Stromal cell of bone marrow (primary cell): ENCODE data around the gene COL6A2.
"Not testable (repeated sequence)": the region's sequence is repeated elsewhere in the genome, so short reads cannot be mapped to it uniquely, and the experiment has no call there.

Experiments used
- DNase-seq: peaks from one replicate; pipeline ENCODE4 v3.0.0-alpha.2; 2012; ENCODE audit warnings: low read depth

The COL6A2 gene

DNA sequence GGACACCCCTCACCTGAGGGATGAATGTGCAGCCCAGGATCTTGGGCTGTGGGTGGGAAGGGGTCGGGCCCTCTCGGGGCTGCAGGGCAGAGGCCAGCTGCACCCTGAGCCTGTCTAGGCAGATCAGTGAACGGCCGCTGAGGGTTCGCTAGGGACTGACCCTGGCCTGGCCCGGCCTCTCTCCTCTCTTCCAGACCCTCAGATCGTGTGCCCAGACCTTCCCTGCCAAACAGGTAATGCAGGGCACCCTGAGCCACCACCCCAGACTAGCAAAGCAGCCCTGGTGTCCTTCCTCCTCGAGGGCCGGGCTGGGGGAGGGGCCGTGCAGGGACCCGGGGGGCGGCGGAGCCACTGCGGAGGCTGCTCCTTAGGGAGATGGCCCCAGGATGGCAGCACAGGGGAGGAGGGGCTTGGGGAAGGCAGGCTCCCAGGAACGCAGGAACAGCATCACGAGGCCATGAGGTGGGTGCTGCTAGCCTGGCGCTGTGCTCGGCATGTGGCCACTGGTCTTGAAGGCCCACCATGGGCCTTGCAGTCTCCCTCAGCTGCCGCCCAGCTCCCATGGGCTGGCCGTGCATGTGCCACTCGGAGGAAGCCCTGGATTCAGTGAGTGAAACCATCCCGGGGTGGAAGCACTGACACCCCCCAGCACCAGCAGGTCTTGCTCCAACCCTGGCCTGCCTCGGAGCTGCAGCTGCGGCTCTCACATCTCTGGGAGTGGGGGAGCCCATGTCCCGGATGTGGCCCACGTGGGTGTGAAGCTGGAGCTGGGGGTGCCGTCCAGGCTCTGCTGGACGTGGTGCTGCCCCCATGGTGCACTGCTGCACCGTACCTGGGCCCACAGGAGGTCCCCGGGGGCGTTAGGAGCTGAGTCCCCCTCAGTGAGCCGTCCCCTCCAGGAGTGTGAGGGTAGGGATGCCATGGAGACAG, 28.7 kb downstream of the COL6A2 start:
- no peak for DNase-seq

DNA sequence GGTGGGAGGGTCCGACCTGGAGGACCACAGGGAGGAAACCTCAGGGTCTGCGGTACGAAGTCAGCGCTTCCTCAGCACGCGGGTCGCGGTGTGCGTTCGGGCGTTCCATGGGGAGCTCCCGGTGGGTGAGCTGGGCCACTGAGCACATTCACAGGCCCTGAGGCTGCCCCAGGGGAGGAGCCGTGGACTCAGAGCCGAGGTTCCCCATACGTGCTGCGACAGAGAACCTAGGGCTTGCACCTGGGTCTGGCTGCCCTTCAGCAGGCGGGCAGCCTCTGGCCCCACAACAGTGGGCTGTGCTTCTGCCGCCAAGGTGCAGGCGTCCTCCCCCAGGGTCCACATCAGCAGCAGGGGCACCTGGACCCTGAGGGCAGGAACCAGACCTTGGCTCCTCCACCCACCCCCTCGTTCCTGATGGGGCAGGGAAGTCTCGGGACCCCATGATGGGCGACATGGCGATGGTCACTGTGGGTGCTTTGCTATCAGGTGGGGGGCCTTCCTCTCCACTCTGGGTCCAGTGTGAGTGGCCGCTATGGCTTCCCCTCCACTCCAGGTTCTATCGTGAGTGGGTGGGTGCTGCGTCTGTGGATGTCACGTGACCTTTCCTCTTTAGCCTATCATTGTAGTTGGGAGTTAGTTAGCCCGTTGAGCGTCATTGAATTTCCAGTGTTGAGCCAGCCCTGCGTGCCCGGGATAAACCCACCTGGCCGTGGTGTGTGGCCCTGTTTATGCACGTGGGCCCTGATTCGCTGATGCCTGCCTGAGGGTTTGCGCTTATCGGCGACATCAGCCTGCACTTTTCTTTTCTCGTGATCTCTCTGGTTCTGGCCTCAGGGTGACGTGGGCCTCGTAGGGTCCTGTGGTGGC, 29.6 kb downstream of the COL6A2 start:
- no peak for DNase-seq

GRCh38 chr21:46128106-46128932, 30.4 kb downstream of the COL6A2 start:
- no peak for DNase-seq

- no peak for DNase-seq
Observed at GRCh38 chr21:46128933-46129571, 31.1 kb downstream of the COL6A2 start.

DNA sequence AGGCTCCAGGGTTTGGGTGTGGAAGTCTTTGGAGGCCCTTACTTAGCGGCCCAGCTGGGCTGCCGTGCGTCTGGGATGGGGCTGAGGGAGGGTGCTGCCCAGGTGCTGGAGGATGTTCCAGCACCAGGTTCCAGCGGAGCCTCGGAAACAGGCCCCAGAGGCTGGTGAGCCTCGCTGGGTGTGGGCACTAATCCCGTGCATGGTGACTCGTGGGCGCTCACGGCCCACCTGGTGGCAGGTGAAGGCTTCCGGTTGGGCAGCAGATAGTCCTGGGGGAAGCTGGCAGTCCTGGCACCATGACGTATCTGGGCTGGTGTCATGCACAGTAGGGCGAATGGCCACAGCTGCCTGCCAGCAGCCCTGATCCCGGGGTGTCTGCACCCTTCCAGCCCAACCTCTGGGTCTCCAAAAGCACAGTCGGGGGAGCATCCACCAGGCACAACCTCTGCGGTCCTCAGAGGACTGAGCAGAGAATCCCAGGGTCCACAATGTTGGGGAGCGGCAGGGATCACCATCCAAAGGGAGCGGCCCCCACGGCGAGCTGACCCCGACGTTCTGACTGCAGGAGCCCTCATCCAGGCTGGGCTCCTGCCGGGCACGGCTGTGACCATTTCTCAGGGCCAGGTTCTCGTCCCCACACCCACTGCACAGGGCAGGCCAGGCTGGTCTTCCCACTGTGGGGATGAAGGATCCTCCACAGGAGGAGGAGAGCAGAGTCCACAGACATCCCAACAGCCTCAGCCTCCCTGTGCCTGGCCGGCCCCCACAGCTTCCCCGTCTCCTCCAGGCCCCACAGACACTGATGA, 32.1 kb downstream of the COL6A2 start:
- DNase-seq = no peak

- DNase-seq = no peak
Observed at GRCh38 chr21:46130831-46131587, 33.1 kb downstream of the COL6A2 start.

DNA sequence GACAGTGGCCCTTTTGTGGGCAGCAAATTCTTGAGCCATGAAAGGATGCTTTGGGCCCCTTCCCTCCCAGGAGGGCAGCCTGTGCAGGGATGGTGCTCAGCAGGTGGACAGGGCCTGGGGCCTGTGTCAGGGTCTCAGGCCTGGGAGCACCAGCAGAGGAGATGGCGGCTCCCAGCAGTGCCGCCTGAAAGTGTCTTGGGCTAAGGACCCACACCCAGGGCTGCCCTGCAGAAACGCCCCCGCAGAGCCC, 33.6 kb downstream of the COL6A2 start:
- no peak for DNase-seq

GRCh38 chr21:46131838-46132651, 34.1 kb downstream of the COL6A2 start:
- DNase-seq = no peak

- DNase-seq = no peak
Observed at GRCh38 chr21:46135782-46136395, 38.0 kb downstream of the COL6A2 start.

- no peak for DNase-seq
Observed at GRCh38 chr21:46136739-46137349, 38.9 kb downstream of the COL6A2 start.

DNA sequence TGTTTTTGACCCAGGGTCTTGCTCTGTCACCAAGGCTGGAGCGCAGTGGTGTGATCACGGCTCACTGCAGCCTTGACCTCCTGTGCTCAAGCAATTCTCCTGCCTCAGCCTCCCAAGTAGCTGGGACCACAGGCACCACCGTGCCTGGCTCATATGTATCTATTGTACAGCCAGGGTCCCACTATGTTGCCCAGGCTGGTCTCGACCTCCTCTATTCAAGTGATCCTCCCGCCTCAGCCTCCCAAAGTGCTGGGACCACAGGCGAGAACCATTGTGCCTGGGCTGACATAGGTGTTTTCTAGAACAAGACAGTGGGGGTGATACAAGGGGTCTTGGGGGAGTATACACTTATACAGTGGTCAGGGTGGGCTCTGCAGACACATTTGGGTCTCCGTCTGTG, 40.0 kb downstream of the COL6A2 start:
- no peak for DNase-seq

DNA sequence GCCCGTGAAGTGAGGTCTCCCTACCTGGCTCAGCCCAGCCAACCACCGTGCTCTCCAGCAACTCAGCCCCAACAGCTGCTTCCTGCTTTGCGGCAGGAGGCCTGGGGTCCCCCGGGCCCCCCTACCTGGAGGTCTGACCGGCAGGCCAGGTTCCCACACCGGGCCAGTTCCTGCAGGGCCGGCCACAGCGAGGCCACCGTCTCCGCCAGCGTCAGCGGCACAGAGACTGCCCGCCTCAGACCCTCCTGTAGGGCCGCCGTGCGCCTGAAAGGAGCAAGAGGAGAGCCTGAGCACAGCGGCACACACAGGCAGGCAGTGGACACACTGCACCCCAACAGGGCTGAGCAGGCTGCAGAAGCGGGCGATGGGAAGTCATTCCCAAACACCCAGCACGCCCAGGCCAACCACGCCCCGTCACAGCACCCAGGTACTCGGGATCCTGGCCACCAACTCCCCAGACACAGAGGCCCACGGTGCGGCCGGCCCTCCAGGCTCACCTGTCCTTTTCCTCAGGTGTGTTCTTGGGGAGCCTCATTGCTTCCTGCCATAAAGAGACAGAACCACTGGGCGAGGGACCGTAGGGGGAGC, 40.6 kb downstream of the COL6A2 start:
- DNase-seq = no peak

DNA sequence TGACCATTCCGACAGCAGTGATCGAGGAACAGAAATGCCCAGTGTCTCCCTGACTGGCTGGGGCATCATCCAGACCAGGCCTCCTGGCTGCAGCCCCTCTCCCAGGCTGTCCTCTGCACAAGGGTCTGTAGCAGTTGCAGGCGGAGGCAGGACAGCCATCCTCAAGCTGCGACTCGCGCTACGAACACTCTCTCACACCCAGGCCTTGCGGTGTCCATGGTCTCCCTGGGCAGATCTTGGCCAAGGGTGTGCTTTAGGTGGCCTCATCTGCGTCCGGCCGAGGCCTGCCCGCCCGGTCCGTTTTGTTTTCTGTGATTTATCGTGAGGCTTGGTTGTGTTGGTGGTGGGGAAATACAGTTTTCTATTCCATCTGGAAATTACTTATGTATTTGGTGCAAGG, 41.8 kb downstream of the COL6A2 start:
- no peak for DNase-seq

DNA sequence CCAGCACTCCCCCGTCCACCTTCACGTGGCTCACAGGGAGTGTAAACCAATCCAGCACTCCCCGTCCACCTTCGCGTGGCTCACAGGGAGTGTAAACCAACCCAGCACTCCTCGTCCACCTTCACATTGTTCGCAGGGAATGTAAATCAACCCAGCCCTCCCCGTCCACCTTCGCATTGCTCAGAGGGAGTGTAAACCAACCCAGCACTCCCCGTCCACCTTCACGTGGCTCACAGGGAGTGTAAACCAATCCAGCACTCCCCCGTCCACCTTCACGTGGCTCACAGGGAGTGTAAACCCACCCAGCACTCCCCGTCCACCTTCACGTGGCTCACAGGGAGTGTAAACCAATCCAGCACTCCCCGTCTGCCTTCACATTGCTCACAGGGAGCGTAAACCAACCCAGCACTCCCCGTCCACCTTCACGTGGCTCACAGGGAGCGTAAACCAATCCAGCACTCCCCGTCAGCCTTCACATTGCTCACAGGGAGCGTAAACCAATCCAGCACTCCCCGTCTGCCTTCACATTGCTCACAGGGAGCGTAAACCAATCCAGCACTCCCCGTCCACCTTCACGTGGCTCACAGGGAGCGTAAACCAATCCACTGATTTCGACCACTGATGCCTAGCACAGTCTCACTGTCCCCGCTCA, 42.6 kb downstream of the COL6A2 start:
- not testable (repeated sequence) for DNase-seq

GRCh38 chr21:46141767-46142581, 44.1 kb downstream of the COL6A2 start:
- DNase-seq = no peak

GRCh38 chr21:46142582-46143473, 44.9 kb downstream of the COL6A2 start:
- no peak for DNase-seq
